ENCODE results near the gene CBLN1. TPM values are rescaled to one million over a fixed set of nuclear protein-coding genes. Genes with fewer than 3 reads are reported as not detected.

CBLN1 gene
- 4.7 and 5.6 TPM in 2 replicates for total RNA-seq (2021)
- long read RNA-seq, partial matches to known transcripts = 0 of 2 reads
- long read RNA-seq, other reads (novel, unspliced or antisense) = 1 of 2 reads

GRCh38 chr16:49281480-49281842 lies at the start of gene CBLN1:
Gene CBLN1, minus strand, starts transcription at chr16:49281838. Its CDS starts 373 bp downstream, at chr16:49281465.
- H2BK120ac ChIP-seq (ENCODE audit: low read depth, low read length, poor library complexity, severe bottlenecking) = no peak within 1 kb of the TSS
- H4K20me1 ChIP-seq (ENCODE audit: control insufficient read depth, insufficient read depth, insufficient read length) = no peaks in the 10 kb centered on the region
- H3K9ac ChIP-seq (ENCODE audit: extremely low read depth, insufficient read length, low read length) = no peak within 1 kb of the TSS
- no peak within 1 kb of the TSS for H2BK12ac ChIP-seq (ENCODE audit: insufficient read length, low read depth, low read length)
- no peak within 1 kb of the TSS for H2AK5ac ChIP-seq (ENCODE audit: insufficient read length, low read length)
- no peak within 1 kb of the TSS for H3T11ph ChIP-seq (ENCODE audit: low read length)
- Mint-ChIP-seq H3K4me3 (peak within 1 kb of the TSS; percentile 69 to 83), H3K36me3 (ENCODE audit: insufficient read depth in 1 of 3, low read depth in 3 of 3) (no peaks in the 10 kb centered on the region; a peak in 1 of 7 replicates), H3K4me1 (peaks cover 37 to 59% of the 10 kb centered on the region in 2 experiments), H3K27ac (no peak within 1 kb of the TSS), H3K27me3 (ENCODE audit: low read depth) (peaks cover 93% of the 10 kb centered on the region), H3K9me3 (peaks cover 0 to 6% of the 10 kb centered on the region in 2 experiments; a peak in 1 of 5 replicates)
- H3K23me2 ChIP-seq (ENCODE audit: insufficient read length, low read depth, low read length, poor library complexity, severe bottlenecking) = peaks cover 26% of the 10 kb centered on the region
- H4K5ac ChIP-seq (ENCODE audit: insufficient read length, low read depth, low read length) = no peak within 1 kb of the TSS
- no peak within 1 kb of the TSS for H2BK20ac ChIP-seq (ENCODE audit: low read depth, low read length, poor library complexity, severe bottlenecking)
- no peak within 1 kb of the TSS for H2BK15ac ChIP-seq (ENCODE audit: low read depth, low read length)
- no peak for DNase-seq
- H3K79me2 ChIP-seq (ENCODE audit: insufficient read depth, low read length) = no peaks in the 10 kb centered on the region
- no peaks in the 10 kb centered on the region for H3K79me1 ChIP-seq (ENCODE audit: insufficient read depth, low read depth, low read length, poor library complexity, severe bottlenecking)
- H3K56ac ChIP-seq (ENCODE audit: insufficient read length, low read depth, low read length) = no peak within 1 kb of the TSS
- peak within 1 kb of the TSS; percentile 72 for H3K4me2 ChIP-seq (ENCODE audit: insufficient read depth, insufficient read length, low read length)
- H3K4me1 ChIP-seq (ENCODE audit: insufficient read depth, low read length) = no peaks in the 10 kb centered on the region
- H3K18ac ChIP-seq (ENCODE audit: insufficient read length, low read depth, low read length) = peak within 1 kb of the TSS; percentile 70
- no peak within 1 kb of the TSS for H3K4ac ChIP-seq (ENCODE audit: low read depth, low read length)
- TF ChIP-seq, protein P1, sequence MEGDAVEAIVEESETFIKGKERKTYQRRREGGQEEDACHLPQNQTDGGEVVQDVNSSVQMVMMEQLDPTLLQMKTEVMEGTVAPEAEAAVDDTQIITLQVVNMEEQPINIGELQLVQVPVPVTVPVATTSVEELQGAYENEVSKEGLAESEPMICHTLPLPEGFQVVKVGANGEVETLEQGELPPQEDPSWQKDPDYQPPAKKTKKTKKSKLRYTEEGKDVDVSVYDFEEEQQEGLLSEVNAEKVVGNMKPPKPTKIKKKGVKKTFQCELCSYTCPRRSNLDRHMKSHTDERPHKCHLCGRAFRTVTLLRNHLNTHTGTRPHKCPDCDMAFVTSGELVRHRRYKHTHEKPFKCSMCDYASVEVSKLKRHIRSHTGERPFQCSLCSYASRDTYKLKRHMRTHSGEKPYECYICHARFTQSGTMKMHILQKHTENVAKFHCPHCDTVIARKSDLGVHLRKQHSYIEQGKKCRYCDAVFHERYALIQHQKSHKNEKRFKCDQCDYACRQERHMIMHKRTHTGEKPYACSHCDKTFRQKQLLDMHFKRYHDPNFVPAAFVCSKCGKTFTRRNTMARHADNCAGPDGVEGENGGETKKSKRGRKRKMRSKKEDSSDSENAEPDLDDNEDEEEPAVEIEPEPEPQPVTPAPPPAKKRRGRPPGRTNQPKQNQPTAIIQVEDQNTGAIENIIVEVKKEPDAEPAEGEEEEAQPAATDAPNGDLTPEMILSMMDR (conservative IDR thresholded peaks at IDR 0.05) = no peak
- H2BK5ac ChIP-seq (ENCODE audit: insufficient read length, low read length) = no peak within 1 kb of the TSS
- H3K27me3 ChIP-seq (ENCODE audit: insufficient read depth, low read length) = peaks cover 68% of the 10 kb centered on the region
- H4K91ac ChIP-seq (ENCODE audit: insufficient read length, low read depth, low read length) = no peak within 1 kb of the TSS
- H4K8ac ChIP-seq (replicated peaks; ENCODE audit: insufficient read length, low read depth, low read length) = no peak within 1 kb of the TSS
- H3K9me3 ChIP-seq (ENCODE audit: control insufficient read depth, low read depth, low read length) = no peaks in the 10 kb centered on the region
- WGBS (ENCODE audit: extremely low coverage, insufficient read length, low lambda C conversion rate) = no CpG with 5 or more reads among the region's 45 CpGs
- peak within 1 kb of the TSS; percentile 76 for H3K14ac ChIP-seq (ENCODE audit: insufficient read depth, low read length)
- H2AFZ ChIP-seq (ENCODE audit: low read length) = no peak within 1 kb of the TSS
- no peak within 1 kb of the TSS for H3K23ac ChIP-seq (ENCODE audit: insufficient read length, low read depth, low read length)
- no peak within 1 kb of the TSS for H3K27ac ChIP-seq (ENCODE audit: insufficient read length, low read depth, low read length)

All from H9 (cell line).